Bone marrow (tissue), 2 donors: Measurements from ENCODE around the gene OOSP2.

ENCODE experiments used
- DNase-seq, 2 donors: peaks; one replicate each; lab custom pipeline; 2025; lab: John Stamatoyannopoulos, UW

The OOSP2 gene

GRCh38 chr11:60080535-60080934, 40.3 kb downstream of the OOSP2 start:
- no peak for DNase-seq

DNA sequence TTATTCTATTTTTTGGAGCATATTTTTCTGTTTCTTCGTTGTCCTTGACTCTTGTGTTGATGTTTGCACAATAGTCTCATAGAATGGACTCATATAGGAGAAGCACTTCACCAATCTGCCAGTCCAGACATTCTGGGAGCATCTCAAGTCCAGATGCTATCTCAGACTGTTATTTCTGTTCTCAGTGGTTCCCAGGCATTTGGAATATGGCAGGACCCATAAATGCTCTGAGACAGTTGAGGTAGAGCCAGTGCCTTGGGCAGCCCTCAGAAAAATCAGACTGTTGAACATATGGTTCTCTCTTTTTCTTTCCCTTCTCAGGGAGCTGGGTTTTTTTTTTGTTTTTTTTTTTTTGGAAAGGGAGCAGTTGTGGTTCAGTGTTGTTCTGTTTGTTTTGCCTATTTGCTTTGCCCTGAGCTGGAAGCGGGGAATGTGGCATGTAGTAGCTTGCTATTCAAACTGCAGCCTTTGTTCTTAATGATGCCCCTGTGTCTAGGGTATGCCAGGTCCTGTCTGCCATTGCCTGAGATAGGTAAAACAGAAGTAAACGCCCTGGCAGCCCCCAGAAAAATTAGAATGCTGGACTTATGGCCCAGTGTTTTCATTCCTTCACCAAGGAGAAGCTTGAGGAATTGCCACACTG, 44.5 kb downstream of the OOSP2 start:
- DNase-seq = no peak

DNA sequence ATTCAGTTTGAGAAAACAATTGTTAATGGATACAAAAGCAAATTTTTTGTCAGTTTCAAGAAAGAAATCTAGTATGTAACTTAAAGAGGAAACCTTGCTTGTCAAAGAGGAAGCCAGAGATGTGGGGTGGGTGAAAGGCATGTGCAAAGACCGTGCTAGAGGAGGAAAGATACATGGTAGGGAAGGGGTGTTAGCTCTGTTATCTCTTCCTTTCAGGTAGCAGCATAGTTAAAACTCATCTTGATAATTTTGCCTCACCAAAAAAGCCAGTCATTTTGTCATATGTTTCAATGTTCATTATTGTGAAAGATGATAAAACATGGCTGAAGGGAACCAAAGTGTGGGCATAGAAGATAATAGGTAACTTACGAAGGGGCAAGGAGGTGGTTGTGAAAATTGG, 45.7 kb downstream of the OOSP2 start:
- no peak for DNase-seq

- no peak for DNase-seq
Measured at GRCh38 chr11:60087239-60087638, 47.0 kb downstream of the OOSP2 start.

DNA sequence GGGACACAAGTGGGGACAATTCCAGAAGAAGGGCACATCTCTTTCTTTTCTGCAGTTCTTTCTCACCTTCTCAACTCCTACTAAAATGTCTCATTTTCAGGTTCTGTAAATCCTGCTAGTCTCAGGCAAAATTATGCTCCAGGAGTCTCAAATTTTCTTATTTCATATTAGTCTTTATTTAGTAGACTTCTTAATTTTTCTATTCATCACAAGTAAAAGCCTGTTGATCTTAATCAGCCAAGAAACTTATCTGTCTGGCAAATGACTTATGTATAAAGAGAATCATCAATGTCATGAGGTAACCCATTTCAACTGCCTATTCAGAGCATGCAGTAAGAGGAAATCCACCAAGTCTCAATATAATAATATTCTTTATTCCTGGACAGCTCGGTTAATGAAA, 48.2 kb downstream of the OOSP2 start, which contains the start of gene MS4A2:
Gene MS4A2, plus strand, starts transcription at position 301 of the 400 bp plus-strand sequence. CDS start 102 bp downstream, outside the sequence.
- no peak for DNase-seq

GRCh38 chr11:60095477-60096120, 55.4 kb downstream of the OOSP2 start:
- no peak for DNase-seq

- no peak for DNase-seq
Measured at GRCh38 chr11:60097189-60097588, 57.0 kb downstream of the OOSP2 start.
